Ishikawa (cell line): ENCODE data around the gene NBEAL2.

Source experiments
- CEBPB ChIP-seq: IDR thresholded peaks from 2 replicates; pipeline ENCODE4 v1.6.1; 2012
- CREB1 ChIP-seq: IDR thresholded peaks from 2 replicates; pipeline ENCODE4 v1.6.1; 2012; ENCODE audit warnings: low read depth
- EGR1 ChIP-seq: IDR thresholded peaks from 2 replicates; pipeline ENCODE4 v1.6.1; 2012
- EP300 ChIP-seq: IDR thresholded peaks from 2 replicates; pipeline ENCODE4 v1.6.1; 2012; ENCODE audit warnings: borderline replicate concordance
- FOXM1 ChIP-seq: IDR thresholded peaks from 2 replicates; pipeline ENCODE4 v1.6.1; 2012; ENCODE audit warnings: low read depth, borderline replicate concordance
- MAX ChIP-seq: IDR thresholded peaks from 2 replicates; pipeline ENCODE4 v1.6.1; 2012
- NFIC ChIP-seq: IDR thresholded peaks from 2 replicates; pipeline ENCODE4 v1.6.1; 2012
- RAD21 ChIP-seq: IDR thresholded peaks from 2 replicates; pipeline ENCODE4 v1.6.1; 2012; ENCODE audit warnings: low read depth
- REST ChIP-seq: IDR thresholded peaks from 2 replicates; pipeline ENCODE4 v1.6.1; 2012; ENCODE audit warnings: low read depth, mild to moderate bottlenecking
- TAF1 ChIP-seq: IDR thresholded peaks from 2 replicates; pipeline ENCODE4 v1.6.1; 2012; ENCODE audit warnings: low read depth, mild to moderate bottlenecking
- TCF12 ChIP-seq: IDR thresholded peaks from 2 replicates; pipeline ENCODE4 v1.6.1; 2012; ENCODE audit warnings: low read depth
- TEAD4 ChIP-seq: IDR thresholded peaks from 2 replicates; pipeline ENCODE4 v1.6.1; 2012
- USF1 ChIP-seq: IDR thresholded peaks from 2 replicates; pipeline ENCODE4 v1.6.1; 2012
- YY1 ChIP-seq: IDR thresholded peaks from 2 replicates; pipeline ENCODE4 v1.6.1; 2012; ENCODE audit warnings: low read depth
- ZBTB7A ChIP-seq: IDR thresholded peaks from 2 replicates; pipeline ENCODE4 v1.6.1; 2012; ENCODE audit warnings: low read depth

Gene NBEAL2

DNA sequence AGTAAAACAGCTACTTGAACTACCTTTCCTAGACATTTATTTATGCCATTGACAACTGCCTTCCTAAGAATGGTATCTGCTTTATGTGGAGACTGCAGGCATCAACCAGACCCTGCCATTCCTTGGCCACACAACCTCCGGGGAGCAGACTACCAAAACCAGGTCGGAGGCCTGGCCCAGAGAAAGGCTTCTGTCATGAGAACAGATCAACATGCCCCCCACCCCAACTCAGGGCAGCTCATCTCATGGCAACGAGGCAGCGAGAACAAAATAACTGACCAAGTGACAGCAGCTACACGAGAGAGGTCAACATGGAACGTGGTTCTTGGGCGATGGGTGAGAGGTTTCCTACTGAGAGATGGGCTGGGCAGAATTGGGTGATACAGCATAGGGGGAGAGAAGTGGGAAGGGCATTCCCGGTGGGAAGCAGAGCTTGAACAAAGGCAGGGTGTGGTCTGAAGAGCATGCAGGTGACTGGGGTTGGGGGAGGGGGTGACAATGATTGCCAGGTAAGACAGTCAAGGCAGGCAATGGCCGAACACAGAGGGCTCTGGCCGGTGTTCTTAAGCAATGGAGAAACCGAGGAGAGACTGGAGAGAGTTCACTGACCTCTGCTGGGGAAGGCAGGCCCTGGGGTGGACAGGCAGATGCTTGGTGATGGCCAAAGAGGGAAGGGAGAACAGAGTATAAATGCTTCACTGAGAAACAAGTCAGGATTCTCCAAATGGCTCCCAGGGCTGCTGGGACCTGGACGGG is 36.8 kb upstream of the NBEAL2 start:
- TF ChIP-seq USF1 (no peak), TEAD4 (no peak), RAD21 (no peak), FOXM1 (no peak), TCF12 (no peak), MAX (no peak), EP300 (no peak), CEBPB (no peak)

- no peak for TF ChIP-seq EP300
- no peak for TF ChIP-seq EGR1
- no peak for TF ChIP-seq USF1
- TF ChIP-seq FOXM1, result no peak
- no peak for TF ChIP-seq TEAD4
- TF ChIP-seq YY1, result no peak
These were observed 36.0 kb upstream of the NBEAL2 start for GRCh38 chr3:46943237-46944187.

- TF ChIP-seq RAD21 (no peak), EGR1 (no peak), REST (no peak), MAX (no peak), TEAD4 (no peak)
These were observed 35.3 kb upstream of the NBEAL2 start for GRCh38 chr3:46944191-46944590.

GRCh38 chr3:46946416-46946815 is 33.0 kb upstream of the NBEAL2 start:
- 0 out of 2 replicates have a peak, but pooled peaks have one; percentile 18 for TF ChIP-seq USF1
- TF ChIP-seq TEAD4, result peak; percentile 62
- peak; percentile 60 for TF ChIP-seq MAX
- TF ChIP-seq RAD21, result no peak; the same call in 1 of the 2 replicates

DNA sequence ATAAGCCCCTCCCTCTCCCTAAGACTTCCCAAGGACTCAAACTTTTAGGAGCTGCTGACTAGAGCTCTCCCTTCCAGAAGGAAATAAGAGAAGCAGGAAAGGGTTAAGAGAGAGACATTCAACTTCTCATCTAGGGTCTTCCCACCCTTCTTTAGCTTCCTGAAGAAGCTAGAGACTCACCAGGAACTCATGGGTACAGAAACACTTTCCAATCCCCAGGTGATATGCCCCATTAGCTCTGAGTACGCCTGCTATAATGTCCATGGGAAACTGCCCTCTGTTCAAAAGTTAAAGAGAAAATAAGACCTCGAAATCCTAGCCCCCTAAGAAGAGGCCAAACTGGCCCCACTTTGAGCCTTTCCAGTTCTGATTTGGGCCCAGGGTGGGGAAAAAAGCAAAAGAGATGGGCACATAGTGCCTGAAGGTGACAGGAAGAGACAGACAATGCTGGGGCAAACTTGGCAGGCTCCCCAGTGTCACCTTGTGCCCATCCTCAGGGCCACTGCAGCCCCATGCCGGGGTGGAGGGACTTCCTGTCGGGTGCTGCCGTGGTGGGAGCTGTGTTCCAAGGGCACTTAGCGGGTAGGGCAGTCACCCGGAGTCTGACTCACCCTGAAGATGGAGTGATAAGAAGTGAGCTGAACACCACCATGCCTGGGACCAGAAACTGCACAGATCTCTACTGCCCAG is 32.5 kb upstream of the NBEAL2 start:
- no peak for TF ChIP-seq USF1
- TF ChIP-seq EP300, result no peak
- TF ChIP-seq TEAD4, result no peak
- no peak for TF ChIP-seq ZBTB7A
- TF ChIP-seq CEBPB, result no peak
- TF ChIP-seq CREB1, result no peak
- no peak for TF ChIP-seq YY1
- no peak for TF ChIP-seq TAF1
- TF ChIP-seq FOXM1, result no peak
- no peak for TF ChIP-seq EGR1
- no peak for TF ChIP-seq NFIC
- no peak for TF ChIP-seq TCF12
- no peak for TF ChIP-seq REST
- no peak for TF ChIP-seq MAX
- TF ChIP-seq RAD21, result no peak
